Measurements from ENCODE around the gene MACF1. TPM values are rescaled to one million over a fixed set of nuclear protein-coding genes. Genes with fewer than 3 reads are reported as not detected.
"Not testable (repeated sequence)": the region's sequence is repeated elsewhere in the genome, so short reads cannot be mapped to it uniquely, and the experiment has no call there.

MACF1 gene
- total and polyA plus RNA-seq, 10 donors: 50.8 to 641 (median 414) TPM

DNA sequence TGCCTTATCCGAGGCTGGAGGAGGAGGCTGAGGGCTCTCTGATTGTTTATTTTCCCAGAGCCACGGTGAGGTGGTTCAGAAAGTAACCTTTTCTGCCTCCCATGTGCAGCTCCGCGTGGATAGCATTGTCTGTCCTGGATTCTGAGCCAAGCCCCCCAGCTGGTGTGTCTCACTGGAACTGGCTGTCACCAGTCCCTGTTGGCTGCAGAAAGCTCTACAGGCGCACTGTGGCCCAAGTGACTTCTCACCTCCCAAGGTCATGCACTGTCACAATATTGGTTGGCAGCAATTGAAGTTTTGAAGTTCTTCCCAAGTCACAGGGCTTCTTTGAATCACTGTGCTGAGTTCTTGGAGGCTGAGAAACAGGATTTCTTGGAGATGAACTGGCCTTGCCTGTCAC lies 295.2 kb downstream of the MACF1 start:
- TF ChIP-seq CTCF (IDR thresholded peaks at IDR 0.05 in 8 of 11, conservative IDR thresholded peaks at IDR 0.05 in 3 of 11) (no peak), POLR2AphosphoS5 (IDR thresholded peaks at IDR 0.05) (peak in 2 of 3 donors; percentile 76 to 84)
- Histone ChIP-seq H3K27ac (peak overlapping the region in 5 of 8 donors; percentile 11 to 66 (median 53)), H3K36me3 (no peaks in the 10 kb centered on the region), H3K9me3 (no peaks in the 10 kb centered on the region), H3K4me1 (peaks cover 0 to 22% (median 5%) of the 10 kb centered on the region in 6 donors), H3K4me3 (no peak overlapping the region), H3K27me3 (replicated peaks in 1 of 7) (peaks cover 0 to 9% (median 0%) of the 10 kb centered on the region in 7 donors)
- intact Hi-C loops (cut with DNase I; ENCODE audit: low total_unique reads): no loop called here
- DNase-seq: no peak
- WGBS, 5 donors: 58 to 76% (median 74%) methylated on average over 4 to 5 of the region's 5 CpGs

DNA sequence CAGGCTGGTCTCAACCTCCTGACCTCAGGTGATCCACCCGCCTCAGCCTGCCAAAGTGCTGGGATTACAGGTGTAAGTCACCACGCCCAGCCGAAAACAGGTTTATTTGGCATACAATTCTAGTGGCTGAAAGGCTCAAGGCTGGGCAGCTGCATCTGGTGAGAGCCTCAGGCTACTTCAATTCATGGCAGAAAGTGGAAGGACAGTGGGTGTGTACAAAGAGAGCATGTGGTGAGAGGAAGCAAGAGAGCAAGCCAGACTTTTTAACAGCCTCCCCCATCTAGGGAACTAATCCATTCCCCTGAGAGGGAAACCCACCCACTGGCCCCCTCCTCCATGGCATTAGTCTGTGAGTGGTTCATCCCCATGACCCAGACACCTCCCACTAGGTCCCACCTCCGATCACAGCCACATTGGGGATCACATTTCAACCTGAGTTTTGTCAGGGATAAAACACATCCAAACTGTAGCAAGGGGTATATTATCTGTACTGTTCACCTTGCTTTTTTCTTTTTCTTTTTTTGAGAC lies 296.4 kb downstream of the MACF1 start:
- Histone ChIP-seq H3K9me3 (no peaks in the 10 kb centered on the region), H3K4me1 (peaks cover 0 to 22% (median 5%) of the 10 kb centered on the region in 6 donors), H3K27me3 (replicated peaks in 1 of 7) (peaks cover 0 to 4% (median 0%) of the 10 kb centered on the region in 7 donors), H3K36me3 (no peaks in the 10 kb centered on the region), H3K4me3 (no peak overlapping the region), H3K27ac (no peak overlapping the region)
- WGBS, 5 donors: 80 to 88% (median 86%) methylated on average over 4 of the region's 4 CpGs
- DNase-seq: peak; percentile 19
- intact Hi-C loops (cut with DNase I; ENCODE audit: low total_unique reads): no loop called here
- no peak for TF ChIP-seq POLR2A (IDR thresholded peaks at IDR 0.05)
- TF ChIP-seq POLR2AphosphoS5 (IDR thresholded peaks at IDR 0.05): no peak
- TF ChIP-seq CTCF (IDR thresholded peaks at IDR 0.05 in 8 of 11, conservative IDR thresholded peaks at IDR 0.05 in 3 of 11): no peak

GRCh38 chr1:39501666-39502065 lies 297.2 kb downstream of the MACF1 start:
- no peak for TF ChIP-seq POLR2AphosphoS5 (IDR thresholded peaks at IDR 0.05)
- TF ChIP-seq CTCF (IDR thresholded peaks at IDR 0.05 in 8 of 11, conservative IDR thresholded peaks at IDR 0.05 in 3 of 11): no peak
- TF ChIP-seq POLR2A (IDR thresholded peaks at IDR 0.05): no peak
- Histone ChIP-seq H3K27me3 (replicated peaks in 1 of 7) (peaks cover 0 to 4% (median 0%) of the 10 kb centered on the region in 7 donors), H3K27ac (no peak overlapping the region), H3K4me1 (peaks cover 0 to 25% (median 5%) of the 10 kb centered on the region in 6 donors), H3K9me3 (no peaks in the 10 kb centered on the region), H3K36me3 (no peaks in the 10 kb centered on the region), H3K4me3 (no peak overlapping the region)
- WGBS, 5 donors: 65 to 77% (median 75%) methylated on average over 5 of the region's 5 CpGs
- intact Hi-C loops (cut with DNase I; ENCODE audit: low total_unique reads): no loop called here
- DNase-seq: peak; percentile 18

DNA sequence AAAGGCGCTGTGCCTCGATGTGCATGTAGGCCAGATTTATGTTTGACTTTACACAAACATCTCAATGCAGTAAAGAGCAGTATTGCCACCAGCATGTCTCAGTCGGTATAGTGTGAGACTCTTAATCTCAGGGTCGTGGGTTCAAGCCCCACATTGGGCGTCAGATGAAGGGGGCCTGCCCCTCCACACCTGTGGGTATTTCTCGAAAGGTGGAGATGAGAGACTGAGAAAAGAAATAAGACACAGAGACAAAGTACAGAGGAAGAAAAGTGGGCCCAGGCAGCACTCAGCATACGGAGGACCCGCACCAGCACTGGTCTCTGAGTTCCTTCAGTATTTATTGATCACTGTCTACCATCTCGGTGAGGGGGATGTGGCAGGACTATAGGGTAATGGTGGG lies 299.9 kb downstream of the MACF1 start:
- intact Hi-C loops (cut with DNase I; ENCODE audit: low total_unique reads): not testable (repeated sequence)
- DNase-seq: peak; percentile 41
- WGBS, 5 donors: 79 to 82% (median 81%) methylated on average over 9 of the region's 9 CpGs

GRCh38 chr1:39505289-39505688 lies 300.8 kb downstream of the MACF1 start:
- Histone ChIP-seq H3K4me3 (no peak overlapping the region), H3K27me3 (replicated peaks in 1 of 7) (no peaks in the 10 kb centered on the region), H3K9me3 (no peaks in the 10 kb centered on the region), H3K4me1 (peaks cover 5 to 40% (median 19%) of the 10 kb centered on the region in 6 donors), H3K27ac (no peak overlapping the region), H3K36me3 (no peaks in the 10 kb centered on the region)
- intact Hi-C loops (cut with DNase I; ENCODE audit: low total_unique reads): no loop called here
- DNase-seq: no peak
- TF ChIP-seq CTCF (IDR thresholded peaks at IDR 0.05 in 8 of 11, conservative IDR thresholded peaks at IDR 0.05 in 3 of 11): no peak

More for the DNA sequence above, 299.9 kb downstream of the MACF1 start:
- H3K27me3 ChIP-seq (replicated peaks in 1 of 7); H3K4me3 ChIP-seq; H3K36me3 ChIP-seq; H3K27ac ChIP-seq; H3K9me3 ChIP-seq: not testable (repeated sequence)
- H3K4me1 ChIP-seq: peaks cover 5 to 39% (median 18%) of the 10 kb centered on the region in 6 donors

All from spleen (tissue), 11 donors.